Stimulated activated CD4-positive, alpha-beta T cell treated with anti-CD3 and anti-CD28 coated beads, Interleukin-12 subunit alpha, Interleukin-12 subunit beta, amount 100 ng/mL, for 4 hours (primary cell): Measurements from ENCODE around the gene HAUS3.
A peak's percentile ranks its signal among the peaks of the same experiment; 100 is the strongest.

Source experiments
- DNase-seq: peaks from one replicate; pipeline ENCODE4 v3.0.0-alpha.2; 2020

Gene HAUS3

GRCh38 chr4:2262145-2262943 lies 20.4 kb upstream of the HAUS3 start:
- DNase-seq = peak; percentile 94

GRCh38 chr4:2261853-2262144 lies 19.9 kb upstream of the HAUS3 start, which contains the start of gene MXD4:
MXD4 (minus strand) TSS chr4:2262109; CDS start chr4:2261980, 129 bp downstream.
- DNase-seq = no peak

GRCh38 chr4:2261110-2261852 lies 19.4 kb upstream of the HAUS3 start:
- DNase-seq = peak; percentile 50

GRCh38 chr4:2260344-2261109 lies 18.6 kb upstream of the HAUS3 start:
- DNase-seq = no peak

GRCh38 chr4:2259541-2260343 lies 17.8 kb upstream of the HAUS3 start:
- DNase-seq = no peak

- DNase-seq = no peak
Observed at GRCh38 chr4:2259036-2259540, 17.2 kb upstream of the HAUS3 start.

- DNase-seq = no peak
Observed at GRCh38 chr4:2258091-2259035, 16.4 kb upstream of the HAUS3 start.

- no peak for DNase-seq
Observed at GRCh38 chr4:2257361-2258081, 15.6 kb upstream of the HAUS3 start.

- no peak for DNase-seq
Observed at GRCh38 chr4:2256781-2257191, 14.9 kb upstream of the HAUS3 start.

GRCh38 chr4:2256156-2256731 lies 14.3 kb upstream of the HAUS3 start:
- no peak for DNase-seq

GRCh38 chr4:2255501-2256155 lies 13.7 kb upstream of the HAUS3 start:
- DNase-seq = no peak

GRCh38 chr4:2254665-2255500 lies 13.0 kb upstream of the HAUS3 start:
- no peak for DNase-seq

- no peak for DNase-seq
Observed at GRCh38 chr4:2253160-2254084, 11.5 kb upstream of the HAUS3 start.

GRCh38 chr4:2252530-2253091 lies 10.7 kb upstream of the HAUS3 start:
- DNase-seq = no peak

- DNase-seq = no peak
Observed at GRCh38 chr4:2251795-2252529, 10.0 kb upstream of the HAUS3 start.

- DNase-seq = no peak
Observed at GRCh38 chr4:2251073-2251794, 9.3 kb upstream of the HAUS3 start.
